HG02970 (cell line): Measurements from ENCODE around the gene PODN.

Source experiments
- ATAC-seq: cut with Tn5 transposase; IDR thresholded peaks from one replicate; pipeline ENCODE4 v1.9.1; 2021; ENCODE audit warnings: mild to moderate bottlenecking, moderate library complexity, moderate number of reproducible peaks; ENCODE audit not compliant: unreplicated experiment, low FRiP score

The PODN gene

GRCh38 chr1:53127546-53127945 lies 65.5 kb downstream of the PODN start:
- ATAC-seq = no peak

GRCh38 chr1:53128401-53128800 lies 66.4 kb downstream of the PODN start:
- ATAC-seq = no peak

GRCh38 chr1:53129891-53130597 lies 68.0 kb downstream of the PODN start:
- no peak for ATAC-seq

GRCh38 chr1:53130598-53130877 lies 68.5 kb downstream of the PODN start:
- ATAC-seq = no peak

- no peak for ATAC-seq
These were observed 69.0 kb downstream of the PODN start for GRCh38 chr1:53130878-53131589.

GRCh38 chr1:53131590-53131938 lies 69.6 kb downstream of the PODN start:
- ATAC-seq = no peak

GRCh38 chr1:53132176-53132575 lies 70.2 kb downstream of the PODN start:
- ATAC-seq = no peak

GRCh38 chr1:53133261-53134041 lies 71.4 kb downstream of the PODN start:
- ATAC-seq = no peak

- ATAC-seq = no peak
These were observed 72.1 kb downstream of the PODN start for GRCh38 chr1:53134042-53134485.
